ENCODE measurements around the gene CYLD. TPM values are rescaled to one million over a fixed set of nuclear protein-coding genes. Genes with fewer than 3 reads are reported as not detected.

Gene CYLD
- total RNA-seq, 2 donors from 2014 or later, result 20.0 to 21.2 TPM

DNA sequence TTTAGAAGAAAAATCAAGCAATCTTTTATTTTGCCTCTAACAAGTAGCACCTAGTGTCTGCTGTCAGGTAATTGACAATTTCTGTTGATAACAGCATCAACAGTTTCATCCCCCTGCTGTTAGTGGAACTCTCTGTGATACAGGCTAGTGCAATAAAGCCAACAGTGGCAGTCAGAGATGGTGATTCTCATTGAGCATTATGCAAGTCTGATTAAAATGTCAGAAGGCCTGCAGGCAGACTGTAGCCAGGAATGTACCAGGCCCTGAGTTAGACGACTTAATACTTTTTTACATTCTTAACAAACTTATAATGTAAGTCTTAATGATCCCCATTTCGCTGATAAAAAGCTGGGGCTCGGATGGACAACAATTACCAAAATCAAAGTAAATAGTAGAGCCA, 14.6 kb downstream of the CYLD start:
- peaks cover 21% of the 10 kb centered on the region for H3K36me3 ChIP-seq
- DNase-seq (ENCODE audit: low spot score), result no peak
- H3K4me1 ChIP-seq, result no peaks in the 10 kb centered on the region
- TF ChIP-seq, protein P1, sequence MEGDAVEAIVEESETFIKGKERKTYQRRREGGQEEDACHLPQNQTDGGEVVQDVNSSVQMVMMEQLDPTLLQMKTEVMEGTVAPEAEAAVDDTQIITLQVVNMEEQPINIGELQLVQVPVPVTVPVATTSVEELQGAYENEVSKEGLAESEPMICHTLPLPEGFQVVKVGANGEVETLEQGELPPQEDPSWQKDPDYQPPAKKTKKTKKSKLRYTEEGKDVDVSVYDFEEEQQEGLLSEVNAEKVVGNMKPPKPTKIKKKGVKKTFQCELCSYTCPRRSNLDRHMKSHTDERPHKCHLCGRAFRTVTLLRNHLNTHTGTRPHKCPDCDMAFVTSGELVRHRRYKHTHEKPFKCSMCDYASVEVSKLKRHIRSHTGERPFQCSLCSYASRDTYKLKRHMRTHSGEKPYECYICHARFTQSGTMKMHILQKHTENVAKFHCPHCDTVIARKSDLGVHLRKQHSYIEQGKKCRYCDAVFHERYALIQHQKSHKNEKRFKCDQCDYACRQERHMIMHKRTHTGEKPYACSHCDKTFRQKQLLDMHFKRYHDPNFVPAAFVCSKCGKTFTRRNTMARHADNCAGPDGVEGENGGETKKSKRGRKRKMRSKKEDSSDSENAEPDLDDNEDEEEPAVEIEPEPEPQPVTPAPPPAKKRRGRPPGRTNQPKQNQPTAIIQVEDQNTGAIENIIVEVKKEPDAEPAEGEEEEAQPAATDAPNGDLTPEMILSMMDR (IDR thresholded peaks at IDR 0.05), result no peak
- H3K4me3 ChIP-seq, result no peak overlapping the region
- H3K27me3 ChIP-seq, result no peaks in the 10 kb centered on the region
- H3K9me3 ChIP-seq, result no peaks in the 10 kb centered on the region
- H3K27ac ChIP-seq, result no peak overlapping the region

DNA sequence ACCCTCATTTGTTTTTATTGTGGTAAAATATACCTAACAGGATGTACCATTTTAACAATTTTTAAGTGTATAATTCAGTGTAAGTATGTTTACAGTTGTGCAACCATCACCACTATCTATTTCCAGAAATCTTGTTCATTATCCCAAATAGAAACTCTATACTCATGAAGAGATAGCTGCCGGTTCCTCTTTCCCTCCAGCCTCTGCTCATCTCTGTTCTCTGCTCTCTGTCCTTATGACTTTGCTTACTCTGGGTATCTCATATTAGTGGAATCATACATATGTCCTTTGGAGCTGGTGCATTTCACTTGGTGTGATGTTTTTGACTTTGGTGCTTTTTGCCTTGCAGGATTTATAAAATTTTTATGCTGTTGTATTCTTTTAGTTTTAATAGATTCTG, 19.4 kb downstream of the CYLD start:
- H3K27ac ChIP-seq, result no peak overlapping the region
- no peak for DNase-seq (ENCODE audit: low spot score)
- H3K27me3 ChIP-seq, result no peaks in the 10 kb centered on the region
- H3K4me3 ChIP-seq, result no peak overlapping the region
- TF ChIP-seq, protein P1 (IDR thresholded peaks at IDR 0.05), result no peak
- peaks cover 11% of the 10 kb centered on the region for H3K36me3 ChIP-seq
- H3K4me1 ChIP-seq, result no peaks in the 10 kb centered on the region
- H3K9me3 ChIP-seq, result peaks cover 0 to 8% of the 10 kb centered on the region in 2 donors

DNA sequence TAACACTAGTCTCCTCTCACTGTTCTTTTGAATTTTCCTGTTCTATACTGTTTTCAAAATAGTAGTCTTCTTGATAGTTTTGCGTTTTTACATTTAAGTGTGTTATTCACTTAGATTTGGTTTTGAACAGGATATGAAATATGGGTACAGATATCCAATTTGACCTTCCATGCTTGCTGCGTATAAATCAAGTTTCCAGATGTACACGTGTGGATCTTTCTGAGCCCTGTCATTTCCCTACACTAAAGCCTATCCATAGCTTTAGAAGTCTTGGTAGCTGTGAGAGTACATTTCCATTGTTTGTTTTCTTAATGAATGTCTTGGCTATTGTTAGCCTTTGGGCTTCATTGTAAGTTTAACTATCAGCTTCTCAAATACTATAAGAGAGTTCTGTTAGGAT, 20.4 kb downstream of the CYLD start:
- Histone ChIP-seq H3K4me1 (no peaks in the 10 kb centered on the region), H3K36me3 (peaks cover 18% of the 10 kb centered on the region), H3K27ac (no peak overlapping the region), H3K9me3 (peaks cover 0 to 16% of the 10 kb centered on the region in 2 donors), H3K27me3 (no peaks in the 10 kb centered on the region), H3K4me3 (no peak overlapping the region)
- DNase-seq (ENCODE audit: low spot score), result no peak
- TF ChIP-seq, protein P1 (IDR thresholded peaks at IDR 0.05), result no peak

DNA sequence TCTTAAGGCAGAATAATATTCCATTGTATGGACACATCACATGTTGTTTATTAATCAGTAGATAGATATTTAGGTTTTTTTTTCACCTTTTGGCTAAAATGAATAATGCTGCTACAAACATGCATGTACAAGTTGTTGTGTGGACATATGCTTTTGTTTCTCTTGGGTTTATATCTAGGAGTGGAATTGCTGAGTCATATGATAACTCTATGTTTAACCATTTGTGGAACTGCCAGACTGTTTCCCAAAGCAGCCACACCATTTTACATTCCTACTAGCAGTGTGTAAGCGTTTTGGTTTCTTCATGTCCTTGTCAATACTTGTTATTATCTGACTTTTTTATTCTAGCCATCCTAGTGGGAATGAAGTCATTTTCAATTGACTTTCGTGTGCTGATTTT, 21.3 kb downstream of the CYLD start:
- Histone ChIP-seq H3K36me3 (peaks cover 18% of the 10 kb centered on the region), H3K9me3 (peaks cover 0 to 16% of the 10 kb centered on the region in 2 donors), H3K4me3 (no peak overlapping the region), H3K27me3 (no peaks in the 10 kb centered on the region), H3K27ac (no peak overlapping the region), H3K4me1 (no peaks in the 10 kb centered on the region)
- TF ChIP-seq, protein P1 (IDR thresholded peaks at IDR 0.05), result no peak
- no peak for DNase-seq (ENCODE audit: low spot score)

DNA sequence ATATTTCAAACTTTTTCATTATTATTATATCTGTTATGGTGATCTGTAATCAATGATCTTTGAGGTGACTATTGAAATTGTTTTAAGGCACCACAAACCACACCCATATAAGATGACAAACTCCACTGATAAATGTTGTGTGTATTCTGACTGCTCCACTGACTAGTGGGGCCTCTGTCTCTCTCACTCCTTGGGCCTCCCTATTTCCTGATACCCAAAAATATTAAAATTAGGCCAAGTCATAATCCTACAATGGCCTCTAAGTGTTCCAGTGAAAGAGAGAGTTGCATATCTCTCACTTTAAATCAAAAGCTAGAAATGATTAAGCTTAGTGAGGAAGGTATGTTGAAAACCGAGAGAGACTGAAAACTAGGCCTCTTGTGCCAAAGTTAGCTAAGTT, 23.4 kb downstream of the CYLD start:
- DNase-seq (ENCODE audit: low spot score), result no peak
- Histone ChIP-seq H3K4me3 (no peak overlapping the region), H3K9me3 (peaks cover 0 to 16% of the 10 kb centered on the region in 2 donors), H3K4me1 (no peaks in the 10 kb centered on the region), H3K27ac (no peak overlapping the region), H3K36me3 (peaks cover 18% of the 10 kb centered on the region), H3K27me3 (no peaks in the 10 kb centered on the region)
- TF ChIP-seq, protein P1 (IDR thresholded peaks at IDR 0.05), result no peak

DNA sequence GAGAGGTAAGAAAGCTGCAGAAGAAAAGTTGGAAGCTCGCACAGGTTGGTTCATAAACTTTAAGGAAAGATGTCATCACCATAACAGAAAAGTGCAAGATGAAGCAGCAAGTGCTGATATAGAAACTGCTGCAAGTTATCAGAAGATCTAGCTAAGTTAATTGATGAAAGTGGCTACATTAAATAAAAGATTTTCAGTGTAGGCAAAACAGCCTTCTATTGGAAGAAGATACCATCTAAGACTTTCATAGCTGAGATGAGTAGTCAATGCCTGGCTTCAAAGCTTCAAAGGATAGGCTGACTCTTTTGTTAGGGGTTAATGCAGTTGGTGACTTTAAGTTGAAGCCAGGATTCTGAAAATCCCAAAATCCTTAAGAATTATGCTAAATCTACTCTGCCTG, 24.0 kb downstream of the CYLD start:
- no peak overlapping the region for H3K4me3 ChIP-seq
- TF ChIP-seq, protein P1 (IDR thresholded peaks at IDR 0.05), result no peak
- peaks cover 0 to 16% of the 10 kb centered on the region in 2 donors for H3K9me3 ChIP-seq
- DNase-seq (ENCODE audit: low spot score), result no peak
- H3K27me3 ChIP-seq, result no peaks in the 10 kb centered on the region
- no peaks in the 10 kb centered on the region for H3K4me1 ChIP-seq
- no peak overlapping the region for H3K27ac ChIP-seq
- peaks cover 18% of the 10 kb centered on the region for H3K36me3 ChIP-seq

Data from right atrium auricular region (tissue), 2 donors.